SK-N-MC (cell line): Measurements from ENCODE around the gene OFD1.

Source experiments
- EZH2 ChIP-seq: fragments of 200-600 bp; sonication (generic); IDR thresholded peaks from one replicate; pipeline ENCODE4 v1.6.1; 2017; ENCODE audit warnings: antibody characterized with exemption
- FOXP2 ChIP-seq: optimal IDR thresholded peaks from 2 replicates; pipeline ENCODE3; 2011; ENCODE audit warnings: mild to moderate bottlenecking, moderate library complexity; ENCODE audit not compliant: insufficient read depth; ENCODE audit errors: extremely low read length, control extremely low read depth
- POLR2AphosphoS5 ChIP-seq: IDR thresholded peaks from 2 replicates; pipeline ENCODE4 v1.6.1; 2012; ENCODE audit warnings: mild to moderate bottlenecking, low read depth, low read length, borderline replicate concordance

DNA sequence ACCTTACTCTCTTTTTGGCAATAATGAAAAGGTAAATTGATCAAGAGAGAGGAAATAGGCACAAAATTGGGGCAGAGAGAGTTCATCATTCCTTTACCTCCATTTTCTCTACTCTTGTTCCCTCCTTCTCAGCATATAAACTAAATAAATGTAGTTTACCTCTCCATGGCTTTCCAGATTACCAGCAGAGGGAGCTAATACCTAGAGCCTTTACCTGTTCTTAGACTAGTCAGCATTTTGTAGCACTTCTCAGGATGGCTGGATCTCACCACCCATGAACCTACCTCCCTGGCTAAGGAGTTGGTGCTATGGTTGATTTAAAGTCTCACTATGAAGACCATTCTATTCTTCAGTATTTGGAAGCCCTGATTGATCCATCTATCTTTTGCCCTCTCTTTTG lies 15.7 kb downstream of the OFD1 start:
- TF ChIP-seq POLR2AphosphoS5 (no peak), EZH2 (no peak), FOXP2 (no peak)
